SU-DHL-6 (cell line): Measurements from ENCODE around the gene CRYBG1.

ENCODE experiments used
- CTCF ChIP-seq: fragments of 200-600 bp; sonication (generic); IDR thresholded peaks from one replicate; pipeline ENCODE4 v1.5.1; 2017; ENCODE audit warnings: antibody characterized with exemption, mild to moderate bottlenecking, low read length, moderate library complexity; ENCODE audit not compliant: insufficient read depth, poor library complexity, severe bottlenecking
- EZH2phosphoT487 ChIP-seq: fragments of 200-600 bp; sonication (generic), shearing (Covaris generic); conservative IDR thresholded peaks from 2 replicates; pipeline ENCODE4 v1.6.1; 2018; ENCODE audit warnings: mild to moderate bottlenecking, antibody characterized with exemption, low read length, moderate library complexity, mixed read lengths

- no peak for TF ChIP-seq CTCF
- TF ChIP-seq EZH2phosphoT487 = no peak
These were observed 35.0 kb upstream of the CRYBG1 start, which contains the start of gene ATG5 for GRCh38 chr6:106325336-106326178.
